Mesenchymal stem cell (in vitro differentiated cells and primary cell): ENCODE measurements around the gene HAGHL.

Experiments used
- DNase-seq: peaks from one replicate; pipeline ENCODE4 v3.0.0-alpha.2; 2013
- H2AFZ ChIP-seq: one replicate; pipeline ENCODE4 v1.6.1; 2013; ENCODE audit warnings: low read depth, mild to moderate bottlenecking, control low read depth, inconsistent platforms, low read length, moderate library complexity
- H2AK5ac ChIP-seq: 2 replicates; pipeline ENCODE4 v1.6.1; 2013; ENCODE audit warnings: low read length, moderate library complexity, mild to moderate bottlenecking, inconsistent platforms; ENCODE audit not compliant: severe bottlenecking
- H2BK120ac ChIP-seq: one replicate; pipeline ENCODE4 v1.6.1; 2013; ENCODE audit warnings: low read depth, mild to moderate bottlenecking, inconsistent platforms, low read length, moderate library complexity
- H2BK12ac ChIP-seq, 2 experiments: one replicate each; pipeline ENCODE4 v1.6.1; 2013; ENCODE audit warnings: inconsistent platforms in 2 of 2, low read length in 2 of 2, mild to moderate bottlenecking in 2 of 2, moderate library complexity in 2 of 2, control low read depth in 1 of 2
- H2BK15ac ChIP-seq: one replicate; pipeline ENCODE4 v1.6.1; 2013; ENCODE audit warnings: mild to moderate bottlenecking, low read depth, inconsistent platforms; ENCODE audit not compliant: poor library complexity, severe bottlenecking
- H2BK5ac ChIP-seq: 2 replicates; pipeline ENCODE4 v1.6.1; 2013; ENCODE audit warnings: low read depth, mild to moderate bottlenecking, low read length, control low read depth, inconsistent platforms; ENCODE audit not compliant: poor library complexity, severe bottlenecking
- H3K14ac ChIP-seq, 2 experiments: one replicate each; pipeline ENCODE4 v1.6.1; 2013; ENCODE audit warnings: inconsistent platforms in 2 of 2, low read length in 2 of 2, control low read depth in 1 of 2, mild to moderate bottlenecking in 1 of 2, moderate library complexity in 1 of 2
- H3K18ac ChIP-seq, 2 experiments: one replicate each; pipeline ENCODE4 v1.6.1; 2013; ENCODE audit warnings: inconsistent platforms in 2 of 2, low read length in 2 of 2, control low read depth in 1 of 2, low read depth in 1 of 2, mild to moderate bottlenecking in 1 of 2
- H3K23ac ChIP-seq, 2 experiments: one replicate each; pipeline ENCODE4 v1.6.1; 2013; ENCODE audit warnings: inconsistent platforms in 2 of 2, low read length in 2 of 2, mild to moderate bottlenecking in 2 of 2, moderate library complexity in 2 of 2, control low read depth in 1 of 2
- H3K27ac ChIP-seq: 2 replicates; pipeline ENCODE4 v1.5.1; 2013; ENCODE audit warnings: mild to moderate bottlenecking, moderate library complexity, low read length, control low read depth, inconsistent platforms; ENCODE audit not compliant: poor library complexity, severe bottlenecking
- H3K27me3 ChIP-seq, 2 experiments: 2 replicates each; pipeline versions ENCODE4 v1.6.1 to v1.7.0; 2013; ENCODE audit warnings: low read length in 2 of 2, mild to moderate bottlenecking in 2 of 2, moderate library complexity in 2 of 2, control low read depth in 1 of 2, inconsistent platforms in 1 of 2; ENCODE audit not compliant: control insufficient read depth in 1 of 2, insufficient read depth in 1 of 2
- H3K36me3 ChIP-seq, 2 experiments: 2 replicates each; pipeline versions ENCODE4 v1.6.1 to v1.7.0; 2013; ENCODE audit warnings: low read length in 2 of 2, control low read depth in 1 of 2, inconsistent platforms in 1 of 2, low read depth in 1 of 2, mild to moderate bottlenecking in 1 of 2; ENCODE audit not compliant: insufficient read depth in 2 of 2, control insufficient read depth in 1 of 2
- H3K4ac ChIP-seq, 2 experiments: one replicate each; pipeline ENCODE4 v1.6.1; 2013; ENCODE audit warnings: inconsistent platforms in 2 of 2, low read length in 2 of 2, mild to moderate bottlenecking in 2 of 2, moderate library complexity in 2 of 2, control low read depth in 1 of 2, low read depth in 1 of 2
- H3K4me1 ChIP-seq: 2 replicates; pipeline ENCODE4 v1.6.1; 2013; ENCODE audit warnings: low read depth, low read length, control low read depth; ENCODE audit not compliant: control insufficient read depth, insufficient read depth
- H3K4me2 ChIP-seq: 2 replicates; pipeline ENCODE4 v1.6.1; 2013; ENCODE audit warnings: low read length, mild to moderate bottlenecking, inconsistent platforms; ENCODE audit not compliant: poor library complexity, severe bottlenecking
- H3K4me3 ChIP-seq, 2 experiments: 2 replicates each; pipeline versions ENCODE4 v1.5.1 to v1.7.0; 2013; ENCODE audit warnings: low read length in 2 of 2, mild to moderate bottlenecking in 2 of 2, control low read depth in 1 of 2, low read depth in 1 of 2; ENCODE audit not compliant: insufficient read depth in 1 of 2
- H3K79me1 ChIP-seq: replicated peaks from 2 replicates; pipeline ENCODE4 v1.6.1; 2013; ENCODE audit warnings: mild to moderate bottlenecking, control low read depth, low read length, inconsistent platforms; ENCODE audit not compliant: poor library complexity, severe bottlenecking
- H3K9ac ChIP-seq: 2 replicates; pipeline ENCODE4 v1.7.0; 2013; ENCODE audit warnings: mild to moderate bottlenecking, low read length, moderate library complexity
- H3K9me3 ChIP-seq: 2 replicates; pipeline ENCODE4 v1.7.0; 2013; ENCODE audit warnings: mild to moderate bottlenecking, low read length; ENCODE audit not compliant: control insufficient read depth
- H4K8ac ChIP-seq: one replicate; pipeline ENCODE4 v1.6.1; 2013; ENCODE audit warnings: inconsistent platforms, mild to moderate bottlenecking, low read length, moderate library complexity
- H4K91ac ChIP-seq: one replicate; pipeline ENCODE4 v1.6.1; 2013; ENCODE audit warnings: mild to moderate bottlenecking, low read length, inconsistent platforms
- WGBS: methylation state at CpG from one replicate; pipeline ENCODE4 v1.1.7; 2013; ENCODE audit warnings: mixed read lengths; 5-methylcytosine and 5-hydroxymethylcytosine counted together

HAGHL gene

GRCh38 chr16:769184-769784 lies 42.4 kb downstream of the HAGHL start:
- Histone ChIP-seq H2BK5ac (no peak overlapping the region), H3K18ac (no peak overlapping the region), H2BK120ac (no peak overlapping the region), H3K4me3 (no peak overlapping the region), H2BK12ac (no peak overlapping the region), H3K27ac (no peak overlapping the region), H3K27me3 (peaks cover 0 to 19% of the 10 kb centered on the region in 2 experiments), H2BK15ac (no peak overlapping the region), H3K4me1 (peaks cover 11% of the 10 kb centered on the region), H4K8ac (no peak overlapping the region), H2AK5ac (no peak overlapping the region), H3K4me2 (no peak overlapping the region), H4K91ac (peak overlapping the region; percentile 55), H3K9ac (no peak overlapping the region), H3K9me3 (no peaks in the 10 kb centered on the region), H3K4ac (no peak overlapping the region), H3K23ac (no peak overlapping the region), H3K79me1 (no peaks in the 10 kb centered on the region), H2AFZ (no peak overlapping the region), H3K14ac (no peak overlapping the region), H3K36me3 (no peaks in the 10 kb centered on the region)
- DNase-seq, result no peak
- 80% methylated on average over 14 of the region's 20 CpGs for WGBS

GRCh38 chr16:769934-770333 lies 43.0 kb downstream of the HAGHL start:
- Histone ChIP-seq H3K14ac (no peak overlapping the region), H3K27me3 (peaks cover 0 to 19% of the 10 kb centered on the region in 2 experiments), H2AK5ac (no peak overlapping the region), H3K4ac (no peak overlapping the region), H3K79me1 (no peaks in the 10 kb centered on the region), H3K4me1 (peaks cover 16% of the 10 kb centered on the region), H3K9ac (no peak overlapping the region), H2AFZ (no peak overlapping the region), H3K27ac (no peak overlapping the region), H2BK15ac (no peak overlapping the region), H3K4me2 (no peak overlapping the region), H3K4me3 (no peak overlapping the region), H3K36me3 (no peaks in the 10 kb centered on the region), H3K23ac (no peak overlapping the region), H2BK12ac (no peak overlapping the region), H2BK5ac (no peak overlapping the region), H3K9me3 (no peaks in the 10 kb centered on the region), H2BK120ac (no peak overlapping the region), H4K8ac (no peak overlapping the region), H4K91ac (no peak overlapping the region), H3K18ac (no peak overlapping the region)
- WGBS, result 86% methylated on average over 16 of the region's 19 CpGs
- no peak for DNase-seq

- Histone ChIP-seq H3K14ac (no peak overlapping the region), H2BK5ac (no peak overlapping the region), H3K79me1 (no peaks in the 10 kb centered on the region), H3K27ac (no peak overlapping the region), H3K27me3 (peaks cover 0 to 21% of the 10 kb centered on the region in 2 experiments), H2BK12ac (no peak overlapping the region), H3K9ac (no peak overlapping the region), H3K4ac (no peak overlapping the region), H4K8ac (no peak overlapping the region), H4K91ac (no peak overlapping the region), H2AK5ac (no peak overlapping the region), H3K4me1 (peaks cover 17% of the 10 kb centered on the region), H2BK120ac (no peak overlapping the region), H3K18ac (no peak overlapping the region), H2AFZ (no peak overlapping the region), H3K23ac (no peak overlapping the region), H3K4me3 (no peak overlapping the region), H3K36me3 (no peaks in the 10 kb centered on the region), H3K9me3 (no peaks in the 10 kb centered on the region), H3K4me2 (no peak overlapping the region), H2BK15ac (no peak overlapping the region)
- WGBS, result 100% methylated on average over 5 of the region's 13 CpGs
- no peak for DNase-seq
Observed at GRCh38 chr16:770411-770810, 43.5 kb downstream of the HAGHL start.

GRCh38 chr16:772959-773358 lies 46.1 kb downstream of the HAGHL start:
- Histone ChIP-seq H2BK15ac (no peak overlapping the region), H3K27ac (no peak overlapping the region), H2AFZ (no peak overlapping the region), H3K14ac (no peak overlapping the region), H3K4me2 (no peak overlapping the region), H3K9me3 (no peaks in the 10 kb centered on the region), H3K79me1 (no peaks in the 10 kb centered on the region), H3K9ac (no peak overlapping the region), H3K4me3 (no peak overlapping the region), H4K8ac (no peak overlapping the region), H2BK12ac (no peak overlapping the region), H2AK5ac (no peak overlapping the region), H4K91ac (no peak overlapping the region), H3K4ac (no peak overlapping the region), H3K27me3 (peaks cover 0 to 28% of the 10 kb centered on the region in 2 experiments), H3K23ac (no peak overlapping the region), H3K18ac (no peak overlapping the region), H2BK120ac (no peak overlapping the region), H3K36me3 (no peaks in the 10 kb centered on the region), H2BK5ac (no peak overlapping the region), H3K4me1 (peaks cover 18% of the 10 kb centered on the region)
- no peak for DNase-seq
- 96% methylated on average over 18 of the region's 18 CpGs for WGBS
